Dermis blood vessel endothelial cell (primary cell): Measurements from ENCODE around the gene TMEM168. TPM values are rescaled to one million over a fixed set of nuclear protein-coding genes. Genes with fewer than 3 reads are reported as not detected.
"Not testable (repeated sequence)": the region's sequence is repeated elsewhere in the genome, so short reads cannot be mapped to it uniquely, and the experiment has no call there.

ENCODE experiments used
- DNase-seq: peaks from one replicate; pipeline ENCODE4 v3.0.0; 2010
- total RNA-seq: library from RNA; depleted of rRNA; stranded (reverse); fragments of >200 nt; gene quantifications from 2 replicates; pipeline ENCODE4 v1.2.3, GENCODE V29; 2014

The TMEM168 gene, protein sequence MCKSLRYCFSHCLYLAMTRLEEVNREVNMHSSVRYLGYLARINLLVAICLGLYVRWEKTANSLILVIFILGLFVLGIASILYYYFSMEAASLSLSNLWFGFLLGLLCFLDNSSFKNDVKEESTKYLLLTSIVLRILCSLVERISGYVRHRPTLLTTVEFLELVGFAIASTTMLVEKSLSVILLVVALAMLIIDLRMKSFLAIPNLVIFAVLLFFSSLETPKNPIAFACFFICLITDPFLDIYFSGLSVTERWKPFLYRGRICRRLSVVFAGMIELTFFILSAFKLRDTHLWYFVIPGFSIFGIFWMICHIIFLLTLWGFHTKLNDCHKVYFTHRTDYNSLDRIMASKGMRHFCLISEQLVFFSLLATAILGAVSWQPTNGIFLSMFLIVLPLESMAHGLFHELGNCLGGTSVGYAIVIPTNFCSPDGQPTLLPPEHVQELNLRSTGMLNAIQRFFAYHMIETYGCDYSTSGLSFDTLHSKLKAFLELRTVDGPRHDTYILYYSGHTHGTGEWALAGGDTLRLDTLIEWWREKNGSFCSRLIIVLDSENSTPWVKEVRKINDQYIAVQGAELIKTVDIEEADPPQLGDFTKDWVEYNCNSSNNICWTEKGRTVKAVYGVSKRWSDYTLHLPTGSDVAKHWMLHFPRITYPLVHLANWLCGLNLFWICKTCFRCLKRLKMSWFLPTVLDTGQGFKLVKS
- total RNA-seq: 16.8 and 31.2 TPM in 2 replicates

DNA sequence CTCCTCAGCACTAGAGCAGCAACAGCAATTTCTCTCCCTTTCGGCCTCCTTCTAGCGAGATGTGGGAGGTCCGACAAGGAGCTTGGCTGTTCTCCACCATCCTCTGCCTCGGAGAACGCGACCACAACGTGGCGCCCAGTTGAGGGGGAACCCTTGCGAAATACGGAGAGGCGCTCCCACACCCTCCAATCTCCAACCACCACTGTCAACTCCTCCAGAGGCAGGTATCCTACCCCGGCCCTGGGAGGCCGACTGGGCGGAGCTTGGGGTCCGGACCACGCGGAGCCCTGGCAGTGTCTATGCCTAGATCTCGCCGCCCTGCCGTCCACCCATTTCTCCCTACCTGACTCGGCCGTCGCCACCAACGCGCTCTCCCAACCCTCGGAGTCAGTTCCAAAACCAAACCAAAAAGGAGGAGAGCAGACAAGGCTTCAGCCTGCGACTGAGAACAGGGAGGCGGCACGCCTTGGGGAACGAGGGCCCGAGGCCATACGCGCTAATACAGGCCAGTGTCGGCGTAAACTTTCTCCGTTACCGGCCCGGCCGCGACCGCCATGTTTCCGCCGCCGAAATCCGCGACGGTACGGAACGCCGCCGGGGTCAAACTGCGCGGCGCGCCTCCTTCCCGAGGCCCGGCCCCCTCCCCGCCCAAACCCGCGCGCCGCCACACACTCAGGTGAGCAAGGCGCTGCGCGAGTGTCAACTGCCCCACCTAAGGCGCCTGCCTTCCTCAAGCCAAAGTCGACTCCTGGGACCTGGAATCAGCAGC, at the start of gene TMEM168:
Gene TMEM168 (minus strand): TSS at position 577 of the 769 bp plus-strand sequence. CDS start 5,568 bp downstream, outside the sequence.
- DNase-seq: peak; percentile 87

DNA sequence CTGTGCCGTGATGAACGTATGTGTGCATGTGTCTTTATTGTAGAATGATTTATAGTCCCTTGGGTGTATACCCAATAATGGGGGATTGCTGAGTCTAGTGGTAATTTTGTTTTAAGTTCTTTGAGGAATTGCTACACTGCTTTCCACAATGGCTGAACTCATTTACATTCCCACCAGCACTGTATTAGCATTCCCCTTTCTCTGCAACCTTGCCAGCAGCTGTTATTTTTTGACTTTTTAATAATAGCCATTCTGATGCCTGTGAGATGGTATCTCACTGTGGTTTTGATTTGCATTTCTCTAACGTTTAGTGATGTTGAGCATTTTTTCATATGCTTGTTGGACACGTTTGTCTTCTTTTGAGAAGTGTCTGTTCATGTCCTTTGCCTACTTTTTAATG, 45.7 kb upstream of the TMEM168 start:
- DNase-seq: not testable (repeated sequence)

DNA sequence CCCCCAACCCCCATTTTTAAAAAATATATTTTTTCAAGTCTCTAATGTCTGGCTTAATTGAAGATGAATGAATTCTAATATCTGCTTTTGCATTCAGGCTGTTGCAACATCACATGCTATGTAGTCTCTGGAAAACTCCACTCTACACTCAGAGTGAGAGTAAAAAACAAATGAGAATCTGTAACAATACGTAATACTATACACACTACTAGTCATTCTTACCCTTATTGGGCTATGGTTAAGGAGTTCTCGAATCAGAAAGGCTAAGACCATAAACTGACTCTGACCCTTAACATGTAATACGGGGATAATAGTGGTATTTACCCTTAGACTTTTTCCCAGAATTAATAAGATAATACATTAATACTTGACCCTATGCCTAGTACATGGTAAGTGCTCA, 42.9 kb upstream of the TMEM168 start:
- DNase-seq: no peak

DNA sequence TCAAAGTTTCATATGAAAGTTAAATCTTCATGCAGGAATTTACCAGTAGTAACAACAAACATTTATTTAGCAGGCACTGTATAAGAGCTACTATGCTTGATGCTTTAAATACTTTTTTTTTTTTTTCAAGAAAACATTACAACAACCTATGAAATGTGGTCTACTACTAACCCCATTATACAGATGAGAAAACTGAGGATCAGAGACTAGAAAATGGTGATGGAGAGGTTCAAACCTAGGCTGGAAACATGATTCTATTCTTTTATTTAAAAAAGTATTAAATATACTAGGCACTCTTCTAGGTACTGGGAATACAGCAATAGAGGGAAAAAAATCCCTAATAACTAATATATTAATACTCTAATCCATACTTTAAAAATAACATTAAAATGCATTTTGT, 40.6 kb upstream of the TMEM168 start:
- DNase-seq: no peak

DNA sequence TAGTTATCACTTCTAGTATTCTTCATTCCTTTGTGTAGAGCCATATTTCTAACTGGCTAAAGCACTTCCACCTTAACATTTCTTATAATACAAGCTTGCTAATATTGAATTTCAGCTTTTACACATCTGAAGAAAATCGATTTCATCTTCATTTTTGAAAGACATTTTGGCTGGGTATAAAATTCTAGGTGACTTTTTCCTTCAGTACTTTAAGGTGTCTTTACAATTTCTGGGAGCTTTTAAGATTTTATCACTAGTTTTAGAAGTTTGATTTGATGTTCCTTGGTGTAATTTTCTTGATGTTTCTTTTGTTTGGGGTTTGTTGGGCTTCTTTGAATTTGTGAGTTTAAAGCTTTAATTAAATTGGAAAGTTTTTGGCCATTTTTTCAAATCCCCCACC, 38.5 kb upstream of the TMEM168 start:
- DNase-seq: no peak

DNA sequence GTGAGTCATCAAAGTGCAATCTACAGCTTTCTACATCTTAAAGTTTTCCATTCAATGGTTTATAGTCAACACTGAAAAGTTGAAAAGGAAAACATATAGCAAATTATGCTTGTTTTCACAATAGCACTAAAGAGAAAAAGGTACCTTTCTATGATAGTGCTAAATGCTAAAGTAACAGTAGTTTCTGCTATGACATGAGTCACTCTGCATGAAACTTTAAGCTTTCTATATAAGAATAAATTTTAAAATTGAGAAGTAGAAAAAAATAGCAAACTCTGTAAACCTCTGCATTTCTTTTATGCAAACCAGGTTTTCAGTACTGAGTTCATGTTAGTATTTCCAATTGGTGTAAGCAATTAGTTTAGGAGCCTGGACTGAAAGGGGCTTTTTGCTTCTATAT, 31.2 kb upstream of the TMEM168 start:
- DNase-seq: no peak

DNA sequence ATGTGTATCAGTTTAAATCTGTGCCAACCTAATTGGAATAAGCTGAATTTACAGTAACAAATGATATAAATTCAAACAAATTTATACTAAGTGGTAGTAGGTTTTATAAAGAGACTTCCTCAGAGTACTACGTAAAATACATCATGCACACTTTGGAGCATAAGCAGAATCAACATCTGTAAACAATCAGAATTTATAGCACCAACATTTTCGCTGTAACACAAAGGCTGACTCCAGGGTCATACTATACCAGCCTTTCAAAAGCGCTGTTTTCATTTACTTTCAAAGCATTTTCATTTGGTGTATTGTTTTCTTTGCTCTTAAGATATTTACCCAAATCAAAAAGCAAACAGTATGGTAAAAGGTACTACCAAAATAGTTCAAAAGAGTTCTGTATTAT, 29.3 kb upstream of the TMEM168 start:
- DNase-seq: no peak

DNA sequence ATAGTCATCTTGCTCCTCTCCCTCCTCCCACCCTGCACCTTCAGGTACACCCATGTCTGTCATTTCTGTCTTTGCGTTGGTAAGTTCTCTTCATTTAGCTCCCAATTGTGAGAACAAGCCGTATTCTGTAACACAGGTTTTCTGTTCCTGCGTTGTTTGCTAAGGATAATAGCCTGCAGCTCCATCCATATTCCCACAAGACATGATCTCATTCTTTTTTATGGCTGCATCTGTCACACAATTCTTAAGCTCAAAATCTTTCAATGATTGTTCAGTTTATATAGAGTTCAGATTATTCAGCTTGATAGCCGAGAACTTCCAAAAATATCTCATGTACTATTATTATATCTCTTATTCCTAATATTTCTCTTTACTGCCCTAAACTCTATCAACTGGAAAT, 16.0 kb upstream of the TMEM168 start:
- no peak for DNase-seq

DNA sequence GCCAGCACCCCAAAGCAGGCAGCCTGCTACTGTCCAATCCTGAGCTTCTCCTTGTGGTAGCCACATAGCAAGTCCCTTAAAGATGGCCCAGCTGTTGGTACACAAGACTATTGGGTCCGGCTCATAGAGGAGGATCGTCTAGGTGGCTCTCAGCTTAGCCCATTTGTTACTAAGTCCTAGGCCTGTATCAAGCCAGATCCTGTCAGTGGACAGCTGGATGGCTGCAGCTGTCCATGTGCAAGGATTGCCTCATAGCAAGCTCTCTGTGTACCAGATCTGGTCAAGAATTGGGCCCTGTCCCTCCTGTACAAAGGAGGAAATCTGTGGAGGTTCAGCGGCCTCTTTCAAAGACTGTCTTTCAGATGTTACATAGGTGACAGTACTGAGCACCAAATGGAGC, 12.2 kb upstream of the TMEM168 start:
- DNase-seq: no peak

DNA sequence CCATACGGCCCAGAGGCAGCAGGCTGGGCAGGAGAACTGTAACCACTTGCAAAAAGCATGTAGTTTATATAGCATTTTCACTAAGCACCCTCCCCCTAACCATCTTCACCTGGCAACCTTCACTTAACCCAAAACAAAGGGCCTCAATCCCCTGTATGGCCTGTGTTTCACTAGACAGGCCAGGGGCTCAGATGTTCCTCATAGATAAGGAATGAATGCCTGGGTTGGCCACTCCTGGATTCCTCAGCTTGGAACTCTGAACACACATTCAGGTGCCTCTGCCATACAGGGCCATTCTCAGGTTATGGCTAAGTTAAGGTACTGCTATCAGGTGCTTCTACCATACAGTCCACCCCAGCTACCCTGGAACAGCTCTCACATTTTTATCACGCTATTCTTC, 10.3 kb upstream of the TMEM168 start:
- DNase-seq: no peak

DNA sequence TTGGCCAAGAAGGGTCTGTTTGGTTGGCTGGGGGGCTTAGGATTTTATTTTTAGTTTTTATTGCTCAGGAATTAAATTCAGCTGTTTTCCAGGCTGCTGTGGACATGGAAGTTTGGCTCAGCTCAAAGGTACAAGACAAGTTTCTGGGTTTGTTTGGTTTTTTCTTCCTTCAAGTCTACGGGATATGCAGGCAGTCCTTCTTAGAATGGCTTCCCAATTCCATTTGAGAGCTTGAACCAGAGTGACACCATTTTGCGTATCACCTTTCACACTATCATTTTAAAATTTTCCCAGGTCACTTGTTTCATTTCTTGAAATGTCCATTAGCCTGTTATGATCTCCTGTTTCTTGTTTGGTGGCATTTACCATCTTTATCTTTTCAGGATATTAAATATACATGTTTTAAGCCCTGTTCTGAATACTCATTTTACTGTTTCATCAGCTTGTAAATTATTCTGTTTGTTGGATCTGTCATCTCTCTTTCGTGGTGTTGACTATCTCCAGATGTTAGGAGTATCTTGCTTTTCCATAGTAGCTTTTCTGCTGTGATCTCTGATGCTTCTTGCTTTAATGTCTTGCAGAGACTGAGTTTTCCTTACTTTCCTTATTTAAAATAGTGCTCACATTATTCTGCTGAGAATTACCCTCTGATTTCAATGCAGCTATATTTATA, 9.4 kb upstream of the TMEM168 start:
- no peak for DNase-seq

DNA sequence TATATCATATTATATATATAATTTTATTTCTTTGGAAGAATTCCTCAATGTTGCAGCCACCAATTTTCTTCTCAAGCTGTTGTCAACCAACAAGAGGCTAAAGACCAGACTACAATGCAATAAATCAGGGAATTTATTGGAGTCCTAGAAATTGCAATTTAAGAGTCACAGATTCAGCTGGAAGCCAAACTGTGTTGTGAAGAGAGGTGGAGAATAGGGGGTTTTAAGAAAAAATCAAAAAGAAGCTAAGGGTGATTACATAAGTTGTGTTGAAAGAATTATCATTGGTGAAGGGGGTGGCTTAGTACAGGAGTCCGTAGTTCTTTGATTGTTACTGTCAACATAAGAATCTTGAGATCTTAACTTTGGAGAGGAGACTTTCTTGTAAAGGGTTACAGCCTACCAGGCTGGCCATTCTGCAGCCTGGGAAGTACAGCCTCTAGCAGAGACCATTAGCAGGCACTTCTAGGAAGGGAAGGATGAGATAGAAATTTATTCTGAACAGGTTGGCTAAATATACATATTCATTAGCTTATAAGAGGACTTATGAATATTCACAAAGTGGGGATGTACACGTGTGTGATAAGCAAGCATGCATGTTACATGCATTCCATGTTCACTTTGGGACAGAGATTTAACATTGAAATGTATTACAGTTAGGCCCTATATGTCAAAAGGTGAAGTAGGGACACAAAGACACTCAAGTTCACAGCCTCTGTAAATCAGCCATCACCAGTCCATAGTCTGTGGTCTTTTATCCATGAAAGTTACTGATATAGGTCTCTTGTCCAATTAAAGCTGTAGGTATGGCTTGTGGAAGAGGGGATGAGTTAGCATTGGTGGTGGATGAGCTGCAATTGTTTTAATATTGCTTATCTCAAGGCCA, 8.3 kb upstream of the TMEM168 start:
- DNase-seq: no peak

DNA sequence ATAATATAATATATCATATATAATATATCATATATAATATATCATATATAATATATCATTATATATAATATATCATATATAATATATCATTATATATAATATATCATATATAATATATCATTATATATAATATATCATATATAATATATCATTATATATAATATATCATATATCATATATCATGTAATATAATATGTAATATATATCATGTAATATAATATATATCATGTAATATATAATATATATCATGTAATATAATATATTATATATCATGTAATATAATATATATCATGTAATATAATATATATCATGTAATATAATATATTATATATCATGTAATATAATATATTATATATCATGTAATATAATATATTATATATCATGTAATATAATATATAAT, 6.4 kb upstream of the TMEM168 start:
- not testable (repeated sequence) for DNase-seq

DNA sequence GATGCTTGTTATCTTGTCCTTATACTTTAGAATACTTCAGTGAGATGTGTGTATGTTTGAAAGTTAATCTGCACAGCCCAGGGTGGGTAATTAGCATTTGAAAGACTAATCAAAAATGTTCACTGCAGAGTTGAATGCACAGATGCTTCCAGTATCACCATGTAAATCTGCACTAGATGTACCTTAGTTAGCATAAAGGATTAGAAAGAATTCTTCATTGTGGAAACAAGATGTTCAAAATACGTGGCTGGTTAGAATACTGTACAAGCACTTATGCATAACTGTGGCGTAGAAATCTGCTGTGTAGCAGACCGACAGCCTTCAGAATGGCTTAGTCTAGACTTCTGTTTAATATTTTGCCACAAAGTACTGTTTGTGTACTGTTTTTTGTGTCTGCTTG, 2.2 kb upstream of the TMEM168 start:
- no peak for DNase-seq

DNA sequence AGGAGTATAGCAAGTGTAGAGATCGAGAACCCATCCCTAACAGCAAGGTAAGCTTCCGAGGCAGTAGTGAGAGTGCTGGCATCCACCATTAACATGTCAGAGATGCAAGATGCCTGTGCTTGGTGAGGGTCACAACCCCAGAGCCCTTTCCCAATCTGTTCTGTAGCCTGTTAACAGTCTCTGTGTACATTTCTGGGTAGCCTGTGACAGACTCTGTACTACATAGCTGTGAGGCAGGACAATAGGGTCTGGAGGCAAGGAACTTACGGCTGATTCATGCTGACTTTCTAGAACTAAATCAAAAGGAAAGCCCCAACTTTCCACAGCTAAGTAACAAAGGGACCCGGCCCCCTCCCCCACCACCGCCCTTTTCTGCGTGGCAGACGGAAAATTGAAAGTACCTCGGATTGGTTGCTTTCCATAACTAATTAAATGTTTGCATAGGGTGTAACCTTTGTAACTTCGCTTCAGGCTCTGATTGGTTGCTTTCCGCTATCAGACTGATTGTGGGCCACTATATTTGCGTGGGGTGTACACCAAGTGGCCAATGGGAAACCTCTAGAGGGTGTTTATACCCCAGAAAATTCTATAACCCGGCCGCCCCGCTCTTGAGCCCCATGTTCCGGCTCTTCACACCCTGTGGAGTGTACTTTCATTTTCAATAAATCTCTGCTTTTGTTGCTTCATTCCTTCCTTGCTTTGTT, 1.4 kb upstream of the TMEM168 start:
- no peak for DNase-seq

DNA sequence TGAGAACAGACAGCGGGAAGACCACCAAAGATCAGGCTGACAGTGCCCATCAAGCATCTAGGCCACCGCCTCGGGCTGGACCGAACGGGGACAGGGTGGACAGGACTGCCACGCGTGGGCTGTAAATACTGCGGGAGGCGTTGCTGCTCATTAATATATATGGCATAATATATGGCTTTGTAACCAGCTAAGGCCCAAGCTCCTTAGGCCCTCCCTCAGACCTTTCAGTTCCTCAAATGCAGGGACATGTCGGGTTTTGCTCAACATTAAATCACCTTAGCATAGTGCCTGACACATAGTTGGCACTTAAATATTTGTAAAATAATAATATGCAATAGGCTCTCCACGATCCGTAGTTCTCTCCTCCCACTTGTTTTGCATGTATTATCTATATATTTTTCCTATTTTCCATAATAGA, 402 bp upstream of the TMEM168 start:
- no peak for DNase-seq

DNA sequence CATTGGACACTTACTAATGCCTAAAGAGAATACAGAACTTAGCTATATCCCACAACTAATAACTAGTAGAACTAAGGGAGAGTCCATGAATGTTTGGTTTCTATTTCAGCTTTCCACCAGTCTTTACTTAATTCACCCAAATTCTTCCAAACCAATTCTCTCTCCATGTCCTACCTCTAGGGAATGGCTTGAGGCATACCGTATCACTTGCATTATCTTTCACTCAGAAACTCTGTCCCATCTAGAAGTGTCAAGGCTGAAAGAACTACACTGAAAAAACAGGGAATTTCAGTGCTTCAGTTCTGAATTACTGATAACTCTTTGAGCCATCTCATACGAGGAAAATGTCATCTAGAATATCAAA, 758 bp downstream of the TMEM168 start:
- no peak for DNase-seq

DNA sequence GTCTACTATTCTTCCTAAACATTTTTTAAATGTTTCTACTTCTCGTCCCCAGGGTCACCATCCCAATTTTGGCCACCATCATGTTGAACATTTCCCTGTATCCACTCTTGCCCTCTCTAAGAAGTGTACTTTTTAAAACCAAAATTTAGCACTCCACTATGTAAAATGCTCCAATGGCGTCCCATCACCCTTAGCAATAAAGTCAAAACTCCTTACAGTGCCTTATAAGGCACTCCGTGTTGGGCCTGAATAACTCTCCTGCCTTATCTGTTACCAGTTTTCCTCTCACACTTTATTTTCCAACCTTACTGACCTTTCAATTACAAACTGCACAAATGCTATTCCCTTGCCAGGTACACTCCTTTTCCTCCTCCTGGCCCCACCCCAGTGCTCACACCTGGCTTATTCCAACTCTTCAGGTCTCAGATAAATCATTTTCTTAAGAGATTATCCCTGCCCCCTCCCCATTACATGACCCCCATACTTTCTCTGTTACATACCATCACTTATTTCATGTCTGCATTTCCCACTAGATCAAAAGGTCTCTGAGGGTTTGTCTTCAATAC, 1.3 kb downstream of the TMEM168 start:
- no peak for DNase-seq

DNA sequence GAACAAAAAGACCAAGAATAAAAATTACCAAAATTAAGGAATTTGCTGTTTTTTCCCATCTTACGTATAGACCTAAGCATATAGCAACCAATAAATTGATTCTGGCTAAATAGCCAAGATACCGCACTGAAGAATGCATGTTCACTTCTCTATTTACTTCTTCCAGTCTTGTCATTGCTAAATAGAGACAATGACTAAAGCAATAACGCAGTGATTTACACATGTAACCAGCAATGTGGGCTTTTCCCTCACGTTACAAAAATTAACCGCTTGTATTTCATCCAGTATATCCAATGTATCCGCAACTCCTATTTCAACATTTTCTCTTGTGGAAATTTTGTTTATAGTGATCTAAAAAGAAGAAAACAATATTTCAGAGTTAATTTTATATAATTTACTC, 5.6 kb downstream of the TMEM168 start:
- DNase-seq: no peak

DNA sequence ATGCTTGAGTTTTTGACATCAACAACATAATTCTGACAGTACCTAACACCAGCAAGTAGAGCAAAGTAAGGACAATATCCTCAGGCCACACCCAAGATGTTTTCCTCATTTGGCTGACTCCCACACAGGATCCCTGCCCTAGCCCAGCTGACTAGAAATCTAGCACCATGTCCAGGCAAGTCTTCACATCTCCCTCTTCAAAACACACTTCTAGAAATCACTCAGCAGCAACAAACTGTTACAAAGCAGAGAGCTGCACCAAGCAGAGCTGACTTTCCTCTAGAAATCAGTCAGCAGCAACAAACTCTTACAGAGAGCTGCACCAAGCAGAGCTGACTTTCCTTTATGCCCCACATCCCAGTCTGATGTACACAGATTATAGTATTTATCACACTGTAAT, 7.7 kb downstream of the TMEM168 start:
- DNase-seq: no peak

DNA sequence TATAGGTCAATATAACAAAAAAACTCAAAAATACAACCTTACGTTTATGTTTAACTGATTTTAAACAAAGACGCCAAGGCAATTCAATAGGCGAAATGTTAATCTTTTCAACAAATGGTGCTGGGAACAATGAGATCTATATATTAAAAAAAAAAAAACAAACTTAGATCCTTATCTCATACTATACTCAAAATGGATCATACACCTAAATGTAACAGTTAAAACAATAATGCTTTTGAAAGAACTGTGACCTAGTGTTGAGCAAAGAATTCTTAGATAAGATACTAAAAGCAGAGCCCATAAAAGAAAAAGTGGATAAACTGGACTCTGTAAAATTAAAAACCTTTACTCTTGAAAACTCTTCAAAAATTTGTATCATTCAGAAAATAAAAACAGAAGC, 8.6 kb downstream of the TMEM168 start:
- no peak for DNase-seq
